GM18499 (cell line): ENCODE measurements around the gene INO80.
"Not testable (repeated sequence)": the region's sequence is repeated elsewhere in the genome, so short reads cannot be mapped to it uniquely, and the experiment has no call there.

ENCODE experiments used
- ATAC-seq: cut with Tn5 transposase; IDR thresholded peaks from one replicate; pipeline ENCODE4 v1.9.1; 2021; ENCODE audit warnings: moderate number of reproducible peaks; ENCODE audit not compliant: insufficient read depth, unreplicated experiment

INO80 gene

GRCh38 chr15:41116962-41117252 is 827 bp upstream of the INO80 start:
- no peak for ATAC-seq

GRCh38 chr15:41115652-41116115 is 396 bp downstream of the INO80 start:
- peak; percentile 31 for ATAC-seq

GRCh38 chr15:41115161-41115651 is 874 bp downstream of the INO80 start:
- peak; percentile 20 for ATAC-seq

- ATAC-seq: no peak
Observed at GRCh38 chr15:41106947-41107346, 9.1 kb downstream of the INO80 start.

- no peak for ATAC-seq
Observed at GRCh38 chr15:41105348-41106334, 10.4 kb downstream of the INO80 start.

GRCh38 chr15:41104234-41104633 is 11.8 kb downstream of the INO80 start:
- ATAC-seq: no peak

- no peak for ATAC-seq
Observed at GRCh38 chr15:41102854-41103253, 13.2 kb downstream of the INO80 start.

GRCh38 chr15:41096178-41096577 is 19.9 kb downstream of the INO80 start:
- ATAC-seq: no peak

GRCh38 chr15:41085029-41085428 is 31.1 kb downstream of the INO80 start:
- ATAC-seq: no peak

- no peak for ATAC-seq
Observed at GRCh38 chr15:41080144-41080543, 35.9 kb downstream of the INO80 start.

- no peak for ATAC-seq
Observed at GRCh38 chr15:41079717-41080116, 36.4 kb downstream of the INO80 start.

- ATAC-seq: not testable (repeated sequence)
Observed at GRCh38 chr15:41078879-41079278, 37.2 kb downstream of the INO80 start.

- ATAC-seq: no peak
Observed at GRCh38 chr15:41078125-41078524, 38.0 kb downstream of the INO80 start.

GRCh38 chr15:41073028-41073427 is 43.1 kb downstream of the INO80 start:
- ATAC-seq: no peak

GRCh38 chr15:41072013-41072412 is 44.1 kb downstream of the INO80 start:
- no peak for ATAC-seq

- ATAC-seq: no peak
Observed at GRCh38 chr15:41066516-41066915, 49.6 kb downstream of the INO80 start.

GRCh38 chr15:41061667-41062066 is 54.4 kb downstream of the INO80 start:
- no peak for ATAC-seq

- no peak for ATAC-seq
Observed at GRCh38 chr15:41060505-41060904, 55.6 kb downstream of the INO80 start.

- no peak for ATAC-seq
Observed at GRCh38 chr15:41056810-41057209, 59.3 kb downstream of the INO80 start.

- ATAC-seq: no peak
Observed at GRCh38 chr15:41055706-41056105, 60.4 kb downstream of the INO80 start.

GRCh38 chr15:41051139-41051538 is 64.9 kb downstream of the INO80 start:
- no peak for ATAC-seq

- ATAC-seq: no peak
Observed at GRCh38 chr15:41048852-41049251, 67.2 kb downstream of the INO80 start.
